ENCODE measurements around the gene NEU1. TPM values are rescaled to one million over a fixed set of nuclear protein-coding genes. Genes with fewer than 3 reads are reported as not detected.
A peak's percentile ranks its signal among the peaks of the same experiment; 100 is the strongest.

Gene NEU1
- total and polyA plus RNA-seq, 4 donors, result 27.6 to 42.4 (median 34.8) TPM

GRCh38 chr6:31831350-31832215 is 31.0 kb downstream of the NEU1 start:
- 77% methylated on average over 15 of the region's 15 CpGs for WGBS
- DNase-seq (ENCODE audit: low spot score), result no peak
- H3K9ac ChIP-seq (ENCODE audit: low read depth in 1 of 2, low read length in 2 of 2), result no peak overlapping the region

GRCh38 chr6:31830886-31831335 is 31.7 kb downstream of the NEU1 start:
- WGBS, result 55% methylated on average over 6 of the region's 6 CpGs
- H3K27ac ChIP-seq (ENCODE audit: low read depth in 1 of 2, low read length in 2 of 2), result peak overlapping the region; percentile 73 to 85
- H3K9me3 ChIP-seq (ENCODE audit: control insufficient read depth in 4 of 4, low read length in 3 of 4), result no peaks in the 10 kb centered on the region
- DNase-seq (ENCODE audit: low spot score), result no peak
- peak overlapping the region; percentile 41 to 79 (median 54) for H3K4me3 ChIP-seq (ENCODE audit: low read depth in 1 of 3, low read length in 3 of 3)
- peaks cover 1 to 17% (median 10%) of the 10 kb centered on the region in 4 donors for H3K4me1 ChIP-seq (ENCODE audit: control insufficient read depth in 4 of 4, insufficient read depth in 4 of 4, low read length in 3 of 4)
- H3K27me3 ChIP-seq (ENCODE audit: control insufficient read depth in 4 of 4, insufficient read depth in 4 of 4, low read length in 3 of 4), result no peaks in the 10 kb centered on the region
- H3K36me3 ChIP-seq (ENCODE audit: control insufficient read depth in 4 of 4, insufficient read depth in 3 of 4, low read depth in 1 of 4, low read length in 3 of 4), result no peaks in the 10 kb centered on the region
- H3K9ac ChIP-seq (ENCODE audit: low read depth in 1 of 2, low read length in 2 of 2), result peak overlapping the region; percentile 38 to 95
- TF ChIP-seq YY1 (IDR thresholded peaks at IDR 0.05), result no peak
- TF ChIP-seq FOXA2 (IDR thresholded peaks at IDR 0.05), result no peak
- TF ChIP-seq SP1 (IDR thresholded peaks at IDR 0.05), result no peak
- TF ChIP-seq TAF1 (conservative IDR thresholded peaks at IDR 0.05), result no peak
- no peak for TF ChIP-seq GABPA (IDR thresholded peaks at IDR 0.05 in 1 of 2, conservative IDR thresholded peaks at IDR 0.05 in 1 of 2)
- TF ChIP-seq ZBTB33 (IDR thresholded peaks at IDR 0.05), result no peak
- no peak for TF ChIP-seq JUND (IDR thresholded peaks at IDR 0.05)
- TF ChIP-seq CTCF (IDR thresholded peaks at IDR 0.05; ENCODE audit: low read depth, low read length, missing input control), result no peak
- no peak for TF ChIP-seq NR2F2 (IDR thresholded peaks at IDR 0.05)
- no peak for TF ChIP-seq HNF4G (IDR thresholded peaks at IDR 0.05)

More at GRCh38 chr6:31831350-31832215, 31.0 kb downstream of the NEU1 start:
- TF ChIP-seq FOXA1 (IDR thresholded peaks at IDR 0.05) (no peak), MAX (IDR thresholded peaks at IDR 0.05) (no peak), RAD21 (IDR thresholded peaks at IDR 0.05) (no peak), ZBTB33 (IDR thresholded peaks at IDR 0.05) (no peak), FOXA2 (IDR thresholded peaks at IDR 0.05) (no peak), EGR1 (IDR thresholded peaks at IDR 0.05; ENCODE audit: low read depth in 2 of 2) (no peak), TAF1 (conservative IDR thresholded peaks at IDR 0.05) (no peak), HNF4G (IDR thresholded peaks at IDR 0.05) (no peak), CTCF (IDR thresholded peaks at IDR 0.05; ENCODE audit: low read depth, low read length, missing input control) (no peak), HNF4A (conservative IDR thresholded peaks at IDR 0.05) (no peak), NR2F2 (IDR thresholded peaks at IDR 0.05) (no peak), ATF3 (IDR thresholded peaks at IDR 0.05) (no peak)
- H3K27me3 ChIP-seq (ENCODE audit: control insufficient read depth in 4 of 4, insufficient read depth in 4 of 4, low read length in 3 of 4), result no peaks in the 10 kb centered on the region
- peaks cover 1 to 21% (median 16%) of the 10 kb centered on the region in 4 donors for H3K4me1 ChIP-seq (ENCODE audit: control insufficient read depth in 4 of 4, insufficient read depth in 4 of 4, low read length in 3 of 4)
- no peaks in the 10 kb centered on the region for H3K36me3 ChIP-seq (ENCODE audit: control insufficient read depth in 4 of 4, insufficient read depth in 3 of 4, low read depth in 1 of 4, low read length in 3 of 4)
- peak overlapping the region in 1 of 2 donors; percentile 73 for H3K27ac ChIP-seq (ENCODE audit: low read depth in 1 of 2, low read length in 2 of 2)
- no peak overlapping the region for H3K4me3 ChIP-seq (ENCODE audit: low read depth in 1 of 3, low read length in 3 of 3)
- no peaks in the 10 kb centered on the region for H3K9me3 ChIP-seq (ENCODE audit: control insufficient read depth in 4 of 4, low read length in 3 of 4)
